ENCODE data around the gene KRTAP1-3. TPM values are rescaled to one million over a fixed set of nuclear protein-coding genes. Genes with fewer than 3 reads are reported as not detected.
"Not testable (repeated sequence)": the region's sequence is repeated elsewhere in the genome, so short reads cannot be mapped to it uniquely, and the experiment has no call there.

KRTAP1-3 gene
- polyA plus RNA-seq, 1 experiment, result not detected

DNA sequence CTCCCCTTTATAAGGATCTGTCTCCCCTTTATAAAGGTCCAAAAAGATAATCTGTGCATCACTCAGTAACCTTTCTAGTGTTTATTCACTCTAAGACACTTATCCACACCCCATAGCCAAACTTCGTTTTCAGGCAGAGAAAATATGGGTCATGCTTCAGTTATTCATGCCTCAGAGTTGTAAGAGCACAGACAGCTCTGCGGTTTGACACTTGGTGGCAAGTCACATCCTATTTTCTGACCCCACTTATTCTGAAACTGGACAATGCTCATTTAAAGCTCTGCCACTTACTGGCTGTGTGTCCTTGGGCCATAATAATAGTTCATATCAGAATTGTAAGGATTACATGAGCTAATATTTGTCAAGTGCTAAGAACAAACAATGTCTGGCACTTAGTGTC lies 14.4 kb upstream of the KRTAP1-3 start:
- Histone ChIP-seq H3K36me3 (ENCODE audit: control insufficient read depth, insufficient read depth, low read length) (no peaks in the 10 kb centered on the region), H3K4me3 (ENCODE audit: low read depth, low read length) (no peak overlapping the region), H3K27me3 (ENCODE audit: control insufficient read depth, insufficient read depth, low read length) (no peaks in the 10 kb centered on the region)
- TF ChIP-seq, protein P1, sequence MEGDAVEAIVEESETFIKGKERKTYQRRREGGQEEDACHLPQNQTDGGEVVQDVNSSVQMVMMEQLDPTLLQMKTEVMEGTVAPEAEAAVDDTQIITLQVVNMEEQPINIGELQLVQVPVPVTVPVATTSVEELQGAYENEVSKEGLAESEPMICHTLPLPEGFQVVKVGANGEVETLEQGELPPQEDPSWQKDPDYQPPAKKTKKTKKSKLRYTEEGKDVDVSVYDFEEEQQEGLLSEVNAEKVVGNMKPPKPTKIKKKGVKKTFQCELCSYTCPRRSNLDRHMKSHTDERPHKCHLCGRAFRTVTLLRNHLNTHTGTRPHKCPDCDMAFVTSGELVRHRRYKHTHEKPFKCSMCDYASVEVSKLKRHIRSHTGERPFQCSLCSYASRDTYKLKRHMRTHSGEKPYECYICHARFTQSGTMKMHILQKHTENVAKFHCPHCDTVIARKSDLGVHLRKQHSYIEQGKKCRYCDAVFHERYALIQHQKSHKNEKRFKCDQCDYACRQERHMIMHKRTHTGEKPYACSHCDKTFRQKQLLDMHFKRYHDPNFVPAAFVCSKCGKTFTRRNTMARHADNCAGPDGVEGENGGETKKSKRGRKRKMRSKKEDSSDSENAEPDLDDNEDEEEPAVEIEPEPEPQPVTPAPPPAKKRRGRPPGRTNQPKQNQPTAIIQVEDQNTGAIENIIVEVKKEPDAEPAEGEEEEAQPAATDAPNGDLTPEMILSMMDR (IDR thresholded peaks at IDR 0.05; ENCODE audit: insufficient read depth, low read depth, low read length), result no peak
- peak; percentile 85 for DNase-seq (ENCODE audit: low read depth)
- ChIA-PET CTCF (interaction anchor here (0.9 to 1.6 kb wide), 4 partner anchors 31 to 500 kb away, joined by 3 to 5 read pairs (median 4); no protein-coding TSS in a partner anchor), POLR2A (interaction anchor here (0.5 to 1.0 kb wide), 4 partner anchors 10 to 304 kb away, joined by 3 to 4 read pairs (median 4); no protein-coding TSS in a partner anchor)

DNA sequence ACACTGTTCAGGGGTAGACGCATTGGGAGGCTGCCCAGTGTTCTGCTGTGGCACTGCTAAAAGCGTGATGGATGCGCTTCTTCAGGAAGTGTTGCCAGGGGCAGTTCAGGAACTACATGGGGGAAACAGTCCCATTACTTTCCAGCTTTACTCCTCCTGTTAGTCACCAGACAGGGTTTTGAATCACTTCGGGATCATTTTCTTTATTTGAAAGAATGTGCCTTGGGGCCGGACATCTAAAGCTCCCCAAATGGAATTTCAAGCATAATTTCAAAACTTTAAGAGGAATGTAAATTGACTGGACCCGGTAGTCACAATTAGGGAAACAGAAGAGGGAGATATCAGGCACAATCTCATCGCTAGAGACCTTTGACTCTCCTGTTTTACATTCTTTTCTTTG lies 13.8 kb upstream of the KRTAP1-3 start:
- ChIA-PET CTCF (interaction anchor here (0.6 to 1.8 kb wide), 8 partner anchors 9 to 500 kb away, joined by 3 to 6 read pairs (median 4); partner anchors contain the start of gene KRTAP2-4), POLR2A (interaction anchor here (0.6 to 1.0 kb wide), 5 partner anchors 11 to 369 kb away, joined by 3 read pairs; partner anchors contain the start of gene KRTAP2-3)
- no peaks in the 10 kb centered on the region for H3K27me3 ChIP-seq (ENCODE audit: control insufficient read depth, insufficient read depth, low read length)
- H3K36me3 ChIP-seq (ENCODE audit: control insufficient read depth, insufficient read depth, low read length), result no peaks in the 10 kb centered on the region
- no peak overlapping the region for H3K4me3 ChIP-seq (ENCODE audit: low read depth, low read length)
- peak; percentile 76 for DNase-seq (ENCODE audit: low read depth)
- TF ChIP-seq, protein P1 (IDR thresholded peaks at IDR 0.05; ENCODE audit: insufficient read depth, low read depth, low read length), result no peak

DNA sequence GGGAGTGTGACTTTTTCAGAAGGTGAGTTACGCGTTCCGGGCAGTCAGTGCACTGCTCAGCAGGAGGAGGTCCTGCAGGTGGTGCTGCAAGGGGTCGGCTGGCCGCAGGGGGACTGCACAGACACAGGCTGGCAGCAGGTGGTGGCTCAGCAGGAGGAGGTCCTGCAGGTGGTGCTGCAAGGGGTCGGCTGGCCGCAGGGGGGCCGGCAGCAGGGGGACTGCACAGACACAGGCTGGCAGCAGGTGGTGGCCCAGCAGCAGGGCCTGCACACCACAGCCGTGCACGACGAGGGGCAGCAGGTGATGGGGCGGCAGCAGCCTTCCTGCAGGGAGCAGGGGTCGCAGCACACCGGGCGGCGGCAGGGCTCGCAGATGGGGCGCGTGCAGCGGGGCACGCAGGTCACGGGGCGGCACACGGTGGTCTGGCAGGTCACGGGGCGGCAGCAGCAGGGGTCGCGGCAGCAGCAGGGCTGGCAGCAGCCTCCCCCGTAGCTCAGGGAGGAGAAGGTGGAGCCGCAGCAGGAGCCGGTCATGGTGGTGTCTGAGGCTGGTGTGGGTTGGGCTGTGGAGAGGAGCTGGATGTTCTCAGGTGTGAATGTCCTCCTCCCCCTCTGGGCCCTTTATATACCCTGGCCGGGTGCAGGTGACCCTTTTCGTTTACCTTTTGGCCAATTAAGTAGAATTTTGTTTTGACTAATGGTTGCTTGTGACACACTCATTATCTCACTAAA lies 12.2 kb upstream of the KRTAP1-3 start, which contains the start of gene KRTAP2-1:
Gene KRTAP2-1 (minus strand): TSS at position 582 of the 731 bp plus-strand sequence. CDS start 49 bp downstream, at position 533.
- H3K36me3 ChIP-seq (ENCODE audit: control insufficient read depth, insufficient read depth, low read length); H3K4me3 ChIP-seq (ENCODE audit: low read depth, low read length); H3K27me3 ChIP-seq (ENCODE audit: control insufficient read depth, insufficient read depth, low read length); DNase-seq (ENCODE audit: low read depth); POLR2A ChIA-PET: not testable (repeated sequence)
- CTCF ChIA-PET, result interaction anchor here (0.6 to 1.8 kb wide), 7 partner anchors 8 to 619 kb away, joined by 3 to 6 read pairs (median 3); no protein-coding TSS in a partner anchor

DNA sequence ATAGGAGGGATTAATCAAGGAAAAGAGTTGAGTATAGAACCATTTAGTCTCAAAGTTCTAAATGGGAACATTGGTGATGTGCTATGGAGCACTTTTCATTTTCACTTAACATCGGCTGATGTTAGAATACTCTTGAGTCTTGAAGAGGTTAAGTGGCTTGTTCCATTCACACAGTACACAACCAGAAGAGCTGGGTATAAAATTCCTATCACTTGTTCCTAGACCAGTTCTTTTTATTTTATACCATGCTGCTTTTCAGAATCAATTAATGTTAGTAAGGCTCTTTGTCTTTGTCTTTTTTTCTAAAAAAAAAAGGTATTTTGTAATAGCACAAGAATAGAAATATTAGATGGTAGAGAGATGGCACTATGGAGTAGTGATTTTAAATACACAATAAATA lies 8.3 kb upstream of the KRTAP1-3 start:
- TF ChIP-seq, protein P1 (IDR thresholded peaks at IDR 0.05; ENCODE audit: insufficient read depth, low read depth, low read length), result no peak
- no peaks in the 10 kb centered on the region for H3K27me3 ChIP-seq (ENCODE audit: control insufficient read depth, insufficient read depth, low read length)
- CTCF ChIA-PET, result no interaction called here
- no peak for DNase-seq (ENCODE audit: low read depth)
- POLR2A ChIA-PET, result no interaction called here
- no peak overlapping the region for H3K4me3 ChIP-seq (ENCODE audit: low read depth, low read length)
- H3K36me3 ChIP-seq (ENCODE audit: control insufficient read depth, insufficient read depth, low read length), result no peaks in the 10 kb centered on the region

DNA sequence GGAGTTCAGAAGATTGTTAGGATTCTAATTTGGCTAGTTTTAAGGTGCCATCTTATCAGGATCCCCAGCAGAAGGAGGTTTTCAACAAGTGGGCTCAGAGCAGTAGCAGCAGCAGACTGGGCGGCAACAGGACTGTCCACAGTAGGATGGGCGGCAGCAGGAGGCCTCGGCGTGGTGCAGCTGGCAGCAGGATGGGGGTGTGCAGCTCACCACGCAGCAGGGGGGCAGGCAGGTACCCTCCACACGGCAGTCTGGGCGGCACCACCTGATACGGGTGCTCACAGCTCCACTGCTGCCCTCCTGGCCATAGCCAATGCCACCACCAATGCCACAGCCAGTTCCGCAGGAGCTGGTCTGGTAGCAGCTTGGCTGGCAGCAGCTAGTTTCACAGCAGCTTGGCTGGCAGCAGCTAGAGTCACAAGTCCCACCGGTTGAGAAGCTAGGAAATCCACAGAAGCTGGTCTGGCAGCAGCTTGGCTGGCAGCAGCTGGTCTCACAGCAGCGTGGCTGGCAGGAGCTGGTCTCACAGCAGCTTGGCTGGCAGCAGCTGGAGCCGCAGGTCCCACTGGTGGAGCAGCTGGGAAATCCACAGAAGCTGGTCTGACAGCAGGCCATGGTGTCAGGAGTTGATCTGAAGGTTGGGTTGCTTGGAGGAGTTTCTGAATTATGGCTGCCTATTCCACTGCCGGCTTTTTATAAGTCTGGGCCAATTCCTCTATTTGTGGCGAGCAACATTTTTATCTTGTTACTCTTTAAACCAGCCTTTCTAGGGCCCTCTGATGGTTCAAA lies 6.3 kb upstream of the KRTAP1-3 start, which contains the start of gene KRTAP1-1:
Gene KRTAP1-1 (minus strand): TSS at position 668 of the 789 bp plus-strand sequence. CDS start 53 bp downstream, at position 615.
- H3K27me3 ChIP-seq (ENCODE audit: control insufficient read depth, insufficient read depth, low read length); POLR2A ChIA-PET; DNase-seq (ENCODE audit: low read depth); H3K36me3 ChIP-seq (ENCODE audit: control insufficient read depth, insufficient read depth, low read length); H3K4me3 ChIP-seq (ENCODE audit: low read depth, low read length): not testable (repeated sequence)
- TF ChIP-seq, protein P1 (IDR thresholded peaks at IDR 0.05; ENCODE audit: insufficient read depth, low read depth, low read length), result 0 out of 2 replicates have a peak, but pooled peaks have one; percentile 9
- CTCF ChIA-PET, result interaction anchor here (1.1 to 1.4 kb wide), 2 partner anchors 11 to 288 kb away, joined by 3 to 4 read pairs; partner anchors contain the start of gene KRTAP1-4

All from BJ (cell line).